GM12878 (cell line): ENCODE results near the gene ADGRV1. TPM values are rescaled to one million over a fixed set of nuclear protein-coding genes. Genes with fewer than 3 reads are reported as not detected.
"Not testable (repeated sequence)": the region's sequence is repeated elsewhere in the genome, so short reads cannot be mapped to it uniquely, and the experiment has no call there.

ENCODE experiments used
- ATAC-seq: fragments of 200-7000 bp; cut with Tn5 transposase; 3 replicates; pipeline ENCODE4 v1.9.1; 2020; ENCODE audit warnings: mild to moderate bottlenecking, moderate library complexity
- BruUV-seq: library from RNA; stranded (reverse); fragments of 400-500 nt; replicated peaks from 2 replicates; lab custom pipeline; 2021; lab: Mats Ljungman, UMichigan
- CTCF ChIA-PET: fragments of 300-600 bp; sonication (Branson Sonifier 250); formaldehyde crosslinking; extraction: SDS; loops from one replicate; lab custom pipeline; 2021; ENCODE audit warnings: inconsistent platforms; lab: Yijun Ruan, JAX
- POLR2A ChIA-PET: fragments of 350-600 bp; formaldehyde crosslinking; extraction: SDS; loops from one replicate; lab custom pipeline; 2021; ENCODE audit warnings: inconsistent platforms; lab: Charles Lee
- RAD21 ChIA-PET: fragments of 300-600 bp; sonication (Branson Sonifier 250); formaldehyde crosslinking; loops from one replicate; lab custom pipeline; 2023; ENCODE audit warnings: antibody characterized with exemption; ENCODE audit not compliant: unreplicated experiment; lab: Charles Lee
- SMC1A ChIA-PET: fragments of 300-600 bp; sonication (Branson Sonifier 250); formaldehyde crosslinking; loops from one replicate; lab custom pipeline; 2023; ENCODE audit not compliant: unreplicated experiment, uncharacterized antibody; lab: Charles Lee
- DNase-seq: peaks from one replicate; pipeline ENCODE4 v3.0.0-alpha.2; 2011; ENCODE audit warnings: low read depth, low spot score
- FAIRE-seq: peaks from 3 replicates; lab custom pipeline; 2011; peaks lifted over from hg19 to GRCh38; lab: Jason Lieb, UNC
- H2AFZ ChIP-seq: 2 replicates; pipeline ENCODE4 v1.6.0; 2011; ENCODE audit warnings: low read depth, low read length, control low read depth; ENCODE audit not compliant: control insufficient read depth
- H3K27ac ChIP-seq: 2 replicates; pipeline ENCODE4 v1.5.1; 2011; ENCODE audit warnings: control low read depth; ENCODE audit not compliant: control insufficient read depth, insufficient read depth
- H3K27me3 ChIP-seq, 2 experiments: replicated peaks in 1 of 2; 2 replicates each; pipeline versions ENCODE4 v1.6.0 to v1.6.1; 2011; ENCODE audit warnings: low read length in 1 of 2; ENCODE audit not compliant: control insufficient read depth in 2 of 2, insufficient read depth in 2 of 2
- H3K36me3 ChIP-seq, 2 experiments: 2 replicates each; pipeline ENCODE4 v1.5.1; 2011; ENCODE audit warnings: low read length in 1 of 2; ENCODE audit not compliant: control insufficient read depth in 2 of 2, insufficient read depth in 2 of 2
- H3K4me1 ChIP-seq: 2 replicates; pipeline ENCODE4 v1.6.1; 2011; ENCODE audit warnings: mild to moderate bottlenecking, low read length, moderate library complexity, mixed read lengths; ENCODE audit not compliant: control insufficient read depth, insufficient read depth
- H3K4me2 ChIP-seq: 2 replicates; pipeline ENCODE4 v1.6.0; 2011; ENCODE audit warnings: control low read depth; ENCODE audit not compliant: control insufficient read depth, insufficient read depth
- H3K4me3 ChIP-seq: fragments of 200-600 bp; sonication (generic); 2 replicates; pipeline ENCODE4 v1.5.1; 2016
- H3K79me2 ChIP-seq: 2 replicates; pipeline ENCODE4 v1.6.0; 2011; ENCODE audit warnings: low read length; ENCODE audit not compliant: control insufficient read depth, insufficient read depth
- H3K9ac ChIP-seq: 2 replicates; pipeline ENCODE4 v1.8.0; 2011; ENCODE audit warnings: low read length, control low read depth, mixed read lengths; ENCODE audit not compliant: control insufficient read depth, insufficient read depth
- H3K9me3 ChIP-seq: replicated peaks from 3 replicates; pipeline ENCODE4 v1.5.1; 2011; ENCODE audit warnings: mild to moderate bottlenecking, low read length; ENCODE audit not compliant: control insufficient read depth, insufficient read depth
- H4K20me1 ChIP-seq: 2 replicates; pipeline ENCODE4 v1.6.0; 2011; ENCODE audit not compliant: control insufficient read depth, insufficient read depth
- CTCF ChIP-seq, 3 experiments: IDR thresholded peaks in 2 of 3; conservative IDR thresholded peaks in 1 of 3; 2 replicates each; pipeline ENCODE4 v1.5.1; 2011; ENCODE audit warnings: low read depth in 3 of 3, low read length in 3 of 3, mild to moderate bottlenecking in 3 of 3, control low read depth in 2 of 3, moderate library complexity in 2 of 3, inconsistent platforms in 1 of 3, mixed read lengths in 1 of 3; ENCODE audit not compliant: control insufficient read depth in 2 of 3, insufficient read depth in 1 of 3; ENCODE audit errors: extremely low read depth in 1 of 3
- MEF2A ChIP-seq: IDR thresholded peaks from 2 replicates; pipeline ENCODE4 v1.6.1; 2011; ENCODE audit warnings: low read depth, mild to moderate bottlenecking, low read length, moderate library complexity; ENCODE audit not compliant: insufficient read depth
- MYB ChIP-seq: fragments of 150-350 bp; IDR thresholded peaks from 2 replicates; pipeline ENCODE4 v1.6.1; 2014; ENCODE audit warnings: mild to moderate bottlenecking, low read depth, low read length, borderline replicate concordance
- NFYA ChIP-seq: IDR thresholded peaks from 2 replicates; pipeline ENCODE4 v1.6.1; 2011; ENCODE audit warnings: low read depth, mild to moderate bottlenecking, low read length, improper control_type of control experiment, borderline replicate concordance
- WGBS: methylation state at CpG from one replicate; pipeline ENCODE4 v1.1.6; 2016; ENCODE audit warnings: low lambda C conversion rate; ENCODE audit not compliant: insufficient replicate concordance, insufficient coverage; ENCODE audit errors: missing lambda C conversion rate; 5-methylcytosine and 5-hydroxymethylcytosine counted together
- in situ Hi-C: fragments of 300-500 bp; cut with MboI; formaldehyde crosslinking; loops from 9 replicates; pipeline ENCODE4 v1.14.3; 2018; ENCODE audit warnings: mixed read lengths
- intact Hi-C: fragments of 100-400 bp; cut with micrococcal nuclease; formaldehyde crosslinking; loops from one replicate; pipeline ENCODE4 v1.14.2; 2022; ENCODE audit not compliant: unreplicated experiment
- polyA plus RNA-seq, 11 experiments: library from polyadenylated mRNA; depleted of rRNA in 4 of 11; unstranded in 6 of 11; stranded (reverse) in 5 of 11; fragments of >200 nt; fragmentation: Nextera tagmentation in 4 of 11; fragmentation: Illumina TruSeq in 1 of 11; extraction: Ambion mirVana in 4 of 11; extraction: Trizol in 1 of 11; gene quantifications; 1 replicate in 1 of 11; 2 replicates in 10 of 11; pipeline versions ENCODE4 v1.2.1 to v1.2.3, GENCODE V29; 2011 to 2016; ENCODE audit warnings: inconsistent platforms in 2 of 11, missing spikeins in 2 of 11, low read depth in 1 of 11
- total RNA-seq, 4 experiments: library from RNA; depleted of rRNA in 3 of 4; stranded (reverse); fragments of >200 nt in 3 of 4; fragmentation: Illumina TruSeq in 1 of 4; extraction: Trizol in 1 of 4; gene quantifications; 2 replicates each; pipeline versions ENCODE4 v1.2.1 to v1.2.3, GENCODE V29; 2013 to 2021

ADGRV1 gene
- total and polyA plus RNA-seq, 10 of the 15 experiments (the other 5 are each of a cell fraction or from before 2014, with no cell fraction given): 0.04 to 8.1 (median 0.16) TPM; not detected in 1

GRCh38 chr5:90968319-90968718, 409.7 kb downstream of the ADGRV1 start:
- RAD21 ChIA-PET: no interaction called here
- Histone ChIP-seq H2AFZ (no peak overlapping the region), H4K20me1 (no peaks in the 10 kb centered on the region), H3K27ac (no peak overlapping the region), H3K9me3 (no peaks in the 10 kb centered on the region), H3K4me1 (no peaks in the 10 kb centered on the region), H3K36me3 (no peaks in the 10 kb centered on the region), H3K27me3 (no peaks in the 10 kb centered on the region), H3K9ac (no peak overlapping the region), H3K4me2 (no peak overlapping the region), H3K79me2 (no peaks in the 10 kb centered on the region), H3K4me3 (no peak overlapping the region)
- SMC1A ChIA-PET: no interaction called here
- CTCF ChIA-PET: no interaction called here
- ATAC-seq (no peak), FAIRE-seq (no peak), DNase-seq (no peak)
- BruUV-seq: no TSS peak
- POLR2A ChIA-PET: no interaction called here
- TF ChIP-seq MEF2A (no peak), MYB (no peak), NFYA (no peak), CTCF (IDR thresholded peaks at IDR 0.05 in 2 of 3, conservative IDR thresholded peaks at IDR 0.05 in 1 of 3; ENCODE audit: control insufficient read depth in 2 of 3, extremely low read depth in 1 of 3, insufficient read depth in 1 of 3, low read depth in 3 of 3, low read length in 3 of 3) (no peak)
- intact Hi-C loops (no loop called here), in situ Hi-C loops (no loop called here)

GRCh38 chr5:90969945-90970344, 411.3 kb downstream of the ADGRV1 start:
- in situ Hi-C loops, H3K79me2 ChIP-seq, H3K27me3 ChIP-seq, H3K4me2 ChIP-seq, CTCF ChIA-PET, intact Hi-C loops, FAIRE-seq, H3K4me3 ChIP-seq, H3K9me3 ChIP-seq, POLR2A ChIA-PET, H3K9ac ChIP-seq, SMC1A ChIA-PET, DNase-seq, RAD21 ChIA-PET, H3K27ac ChIP-seq, H3K36me3 ChIP-seq, H4K20me1 ChIP-seq, H2AFZ ChIP-seq, ATAC-seq, H3K4me1 ChIP-seq, BruUV-seq: not testable (repeated sequence)
- WGBS: 42% methylated on average over 11 of the region's 11 CpGs
